ENCODE results near the gene MAPK4. TPM values are rescaled to one million over a fixed set of nuclear protein-coding genes. Genes with fewer than 3 reads are reported as not detected.

The MAPK4 gene
- polyA plus RNA-seq, 1 experiment, result not detected

DNA sequence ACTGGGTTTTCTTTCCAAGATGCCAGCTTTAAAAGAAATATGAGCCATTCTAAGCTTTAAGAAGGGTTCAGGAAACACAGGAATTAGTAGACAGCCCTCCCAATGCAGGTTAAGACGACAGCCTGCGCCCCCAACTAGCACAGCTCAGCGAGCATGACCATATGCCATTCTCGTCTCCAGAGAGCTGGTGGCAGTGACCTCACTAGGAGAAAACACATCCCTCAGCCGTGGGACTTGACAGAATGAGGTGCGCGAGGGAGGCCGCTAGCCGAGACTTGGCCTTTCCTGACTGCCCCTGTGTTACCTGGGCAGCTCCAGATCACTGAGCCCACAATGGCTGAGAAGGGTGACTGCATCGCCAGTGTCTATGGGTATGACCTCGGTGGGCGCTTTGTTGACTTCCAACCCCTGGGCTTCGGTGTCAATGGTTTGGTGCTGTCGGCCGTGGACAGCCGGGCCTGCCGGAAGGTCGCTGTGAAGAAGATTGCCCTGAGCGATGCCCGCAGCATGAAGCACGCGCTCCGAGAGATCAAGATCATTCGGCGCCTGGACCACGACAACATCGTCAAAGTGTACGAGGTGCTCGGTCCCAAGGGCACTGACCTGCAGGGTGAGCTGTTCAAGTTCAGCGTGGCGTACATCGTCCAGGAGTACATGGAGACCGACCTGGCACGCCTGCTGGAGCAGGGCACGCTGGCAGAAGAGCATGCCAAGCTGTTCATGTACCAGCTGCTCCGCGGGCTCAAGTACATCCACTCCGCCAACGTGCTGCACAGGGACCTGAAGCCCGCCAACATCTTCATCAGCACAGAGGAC lies 103.9 kb downstream of the MAPK4 start:
- Histone ChIP-seq H3K36me3 (ENCODE audit: control insufficient read depth, insufficient read depth, low read length) (no peaks in the 10 kb centered on the region), H3K4me3 (ENCODE audit: low read depth, low read length) (no peak overlapping the region), H3K27me3 (ENCODE audit: control insufficient read depth, insufficient read depth, low read length) (no peaks in the 10 kb centered on the region)
- TF ChIP-seq CTCF (IDR thresholded peaks at IDR 0.05; ENCODE audit: insufficient read depth, low read depth, low read length), result no peak
- ChIA-PET POLR2A (no interaction called here), CTCF (interaction anchor here (1.1 kb wide), 1 partner anchor 12 kb away, joined by 3 read pairs; no protein-coding TSS in a partner anchor)
- DNase-seq (ENCODE audit: low read depth), result no peak

- no peak for TF ChIP-seq CTCF (IDR thresholded peaks at IDR 0.05; ENCODE audit: insufficient read depth, low read depth, low read length)
- CTCF ChIA-PET, result no interaction called here
- Histone ChIP-seq H3K36me3 (ENCODE audit: control insufficient read depth, insufficient read depth, low read length) (no peaks in the 10 kb centered on the region), H3K27me3 (ENCODE audit: control insufficient read depth, insufficient read depth, low read length) (no peaks in the 10 kb centered on the region), H3K4me3 (ENCODE audit: low read depth, low read length) (no peak overlapping the region)
- DNase-seq (ENCODE audit: low read depth), result no peak
- POLR2A ChIA-PET, result no interaction called here
These were observed 105.1 kb downstream of the MAPK4 start for GRCh38 chr18:50665015-50665414.

GRCh38 chr18:50665519-50665918 lies 105.6 kb downstream of the MAPK4 start:
- CTCF ChIA-PET, result no interaction called here
- POLR2A ChIA-PET, result no interaction called here
- no peak for TF ChIP-seq CTCF (IDR thresholded peaks at IDR 0.05; ENCODE audit: insufficient read depth, low read depth, low read length)
- H3K4me3 ChIP-seq (ENCODE audit: low read depth, low read length), result no peak overlapping the region
- no peaks in the 10 kb centered on the region for H3K27me3 ChIP-seq (ENCODE audit: control insufficient read depth, insufficient read depth, low read length)
- H3K36me3 ChIP-seq (ENCODE audit: control insufficient read depth, insufficient read depth, low read length), result no peaks in the 10 kb centered on the region
- DNase-seq (ENCODE audit: low read depth), result no peak

DNA sequence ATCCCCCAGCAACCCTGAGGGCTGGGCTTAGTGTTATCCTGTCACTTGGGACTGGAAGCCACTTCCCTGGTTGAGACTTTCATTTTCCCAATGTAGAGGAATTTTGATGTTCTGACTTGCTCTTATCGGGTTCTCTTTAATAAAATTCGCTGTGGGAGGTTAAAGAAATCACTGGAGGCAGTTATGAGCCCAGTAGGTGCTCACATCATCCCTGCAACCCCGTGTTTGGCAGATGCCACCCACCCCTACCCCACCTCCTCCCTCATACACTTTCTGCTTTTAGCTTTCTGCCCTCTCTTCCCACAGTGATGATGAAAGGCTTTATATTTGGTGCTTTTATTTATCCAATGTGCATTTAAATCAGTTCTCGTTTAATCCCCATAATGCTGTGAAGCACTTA lies 106.6 kb downstream of the MAPK4 start:
- Histone ChIP-seq H3K4me3 (ENCODE audit: low read depth, low read length) (no peak overlapping the region), H3K36me3 (ENCODE audit: control insufficient read depth, insufficient read depth, low read length) (no peaks in the 10 kb centered on the region), H3K27me3 (ENCODE audit: control insufficient read depth, insufficient read depth, low read length) (no peaks in the 10 kb centered on the region)
- ChIA-PET CTCF (no interaction called here), POLR2A (no interaction called here)
- DNase-seq (ENCODE audit: low read depth), result no peak
- TF ChIP-seq CTCF (IDR thresholded peaks at IDR 0.05; ENCODE audit: insufficient read depth, low read depth, low read length), result no peak

- POLR2A ChIA-PET, result no interaction called here
- H3K27me3 ChIP-seq (ENCODE audit: control insufficient read depth, insufficient read depth, low read length), result no peaks in the 10 kb centered on the region
- no peak overlapping the region for H3K4me3 ChIP-seq (ENCODE audit: low read depth, low read length)
- H3K36me3 ChIP-seq (ENCODE audit: control insufficient read depth, insufficient read depth, low read length), result no peaks in the 10 kb centered on the region
- TF ChIP-seq CTCF (IDR thresholded peaks at IDR 0.05; ENCODE audit: insufficient read depth, low read depth, low read length), result no peak
- CTCF ChIA-PET, result no interaction called here
- DNase-seq (ENCODE audit: low read depth), result no peak
These were observed 111.5 kb downstream of the MAPK4 start for GRCh38 chr18:50671376-50671775.
